ENCODE data around the gene NFATC2.

NFATC2 gene

GRCh38 chr20:51412333-51412871, 130.1 kb downstream of the NFATC2 start:
- DNase-seq (ENCODE audit: low read depth): no peak

GRCh38 chr20:51411870-51412269, 130.6 kb downstream of the NFATC2 start:
- DNase-seq (ENCODE audit: low read depth): no peak

GRCh38 chr20:51410586-51411325, 131.8 kb downstream of the NFATC2 start:
- no peak for DNase-seq (ENCODE audit: low read depth)

GRCh38 chr20:51409192-51409880, 133.2 kb downstream of the NFATC2 start:
- DNase-seq (ENCODE audit: low read depth): no peak

GRCh38 chr20:51404297-51405060, 138.0 kb downstream of the NFATC2 start:
- no peak for DNase-seq (ENCODE audit: low read depth)

- no peak for DNase-seq (ENCODE audit: low read depth)
Observed at GRCh38 chr20:51403466-51404220, 138.9 kb downstream of the NFATC2 start.

GRCh38 chr20:51402201-51402600, 140.3 kb downstream of the NFATC2 start:
- DNase-seq (ENCODE audit: low read depth): no peak

GRCh38 chr20:51401496-51401895, 141.0 kb downstream of the NFATC2 start:
- no peak for DNase-seq (ENCODE audit: low read depth)

- DNase-seq (ENCODE audit: low read depth): no peak
Observed at GRCh38 chr20:51400051-51400926, 142.2 kb downstream of the NFATC2 start.

- DNase-seq (ENCODE audit: low read depth): no peak
Observed at GRCh38 chr20:51399006-51399890, 143.3 kb downstream of the NFATC2 start.

GRCh38 chr20:51398552-51398951, 144.0 kb downstream of the NFATC2 start:
- DNase-seq (ENCODE audit: low read depth): no peak

- DNase-seq (ENCODE audit: low read depth): no peak
Observed at GRCh38 chr20:51398083-51398482, 144.4 kb downstream of the NFATC2 start.

- DNase-seq (ENCODE audit: low read depth): no peak
Observed at GRCh38 chr20:51397137-51397536, 145.4 kb downstream of the NFATC2 start.

- no peak for DNase-seq (ENCODE audit: low read depth)
Observed at GRCh38 chr20:51396365-51396909, 146.1 kb downstream of the NFATC2 start.

- no peak for DNase-seq (ENCODE audit: low read depth)
Observed at GRCh38 chr20:51394706-51395105, 147.8 kb downstream of the NFATC2 start.

- no peak for DNase-seq (ENCODE audit: low read depth)
Observed at GRCh38 chr20:51393571-51393970, 148.9 kb downstream of the NFATC2 start.

GRCh38 chr20:51392614-51393186, 149.8 kb downstream of the NFATC2 start:
- DNase-seq (ENCODE audit: low read depth): no peak

- no peak for DNase-seq (ENCODE audit: low read depth)
Observed at GRCh38 chr20:51391926-51392325, 150.6 kb downstream of the NFATC2 start.
